Neutrophil (primary cell): ENCODE results near the gene ACBD6.

Source experiments
- H3K27ac ChIP-seq: fragments of 200-600 bp; sonication (generic); 2 replicates; pipeline ENCODE4 v1.5.1; 2016; ENCODE audit warnings: mild to moderate bottlenecking, moderate library complexity
- H3K27me3 ChIP-seq: fragments of 200-600 bp; sonication (generic); 2 replicates; pipeline ENCODE4 v1.6.0; 2016; ENCODE audit warnings: mild to moderate bottlenecking
- H3K36me3 ChIP-seq: fragments of 200-600 bp; sonication (generic); 2 replicates; pipeline ENCODE4 v1.5.1; 2017
- H3K4me1 ChIP-seq, 2 experiments: fragments of 200-600 bp in 1 of 2; sonication (generic) in 1 of 2; 1 replicate in 1 of 2; 2 replicates in 1 of 2; pipeline versions ENCODE4 v1.5.1 to v1.6.1; 2013 to 2016; ENCODE audit warnings: low read depth in 1 of 2, low read length in 1 of 2, mild to moderate bottlenecking in 1 of 2, moderate library complexity in 1 of 2; ENCODE audit not compliant: control insufficient read depth in 1 of 2, insufficient read depth in 1 of 2
- H3K4me3 ChIP-seq, 2 experiments: fragments of 200-600 bp in 1 of 2; sonication (generic) in 1 of 2; 1 replicate in 1 of 2; 2 replicates in 1 of 2; pipeline ENCODE4 v1.5.1; 2013 to 2016; ENCODE audit warnings: low read depth in 1 of 2, low read length in 1 of 2, mild to moderate bottlenecking in 1 of 2, moderate library complexity in 1 of 2
- H3K9me3 ChIP-seq: fragments of 200-600 bp; sonication (generic); 2 replicates; pipeline ENCODE4 v1.5.1; 2016
- TF ChIP-seq, protein P1 (sequence below): fragments of 200-600 bp; sonication (generic); IDR thresholded peaks from 2 replicates; pipeline ENCODE4 v1.5.1; 2016; ENCODE audit warnings: antibody characterized with exemption

The ACBD6 gene

GRCh38 chr1:180515857-180516388 is 13.5 kb upstream of the ACBD6 start:
- Histone ChIP-seq H3K4me3 (no peak overlapping the region), H3K27me3 (no peaks in the 10 kb centered on the region), H3K36me3 (no peaks in the 10 kb centered on the region), H3K4me1 (no peaks in the 10 kb centered on the region), H3K27ac (no peak overlapping the region), H3K9me3 (no peaks in the 10 kb centered on the region)
- TF ChIP-seq, protein P1, sequence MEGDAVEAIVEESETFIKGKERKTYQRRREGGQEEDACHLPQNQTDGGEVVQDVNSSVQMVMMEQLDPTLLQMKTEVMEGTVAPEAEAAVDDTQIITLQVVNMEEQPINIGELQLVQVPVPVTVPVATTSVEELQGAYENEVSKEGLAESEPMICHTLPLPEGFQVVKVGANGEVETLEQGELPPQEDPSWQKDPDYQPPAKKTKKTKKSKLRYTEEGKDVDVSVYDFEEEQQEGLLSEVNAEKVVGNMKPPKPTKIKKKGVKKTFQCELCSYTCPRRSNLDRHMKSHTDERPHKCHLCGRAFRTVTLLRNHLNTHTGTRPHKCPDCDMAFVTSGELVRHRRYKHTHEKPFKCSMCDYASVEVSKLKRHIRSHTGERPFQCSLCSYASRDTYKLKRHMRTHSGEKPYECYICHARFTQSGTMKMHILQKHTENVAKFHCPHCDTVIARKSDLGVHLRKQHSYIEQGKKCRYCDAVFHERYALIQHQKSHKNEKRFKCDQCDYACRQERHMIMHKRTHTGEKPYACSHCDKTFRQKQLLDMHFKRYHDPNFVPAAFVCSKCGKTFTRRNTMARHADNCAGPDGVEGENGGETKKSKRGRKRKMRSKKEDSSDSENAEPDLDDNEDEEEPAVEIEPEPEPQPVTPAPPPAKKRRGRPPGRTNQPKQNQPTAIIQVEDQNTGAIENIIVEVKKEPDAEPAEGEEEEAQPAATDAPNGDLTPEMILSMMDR, result peak; percentile 77

DNA sequence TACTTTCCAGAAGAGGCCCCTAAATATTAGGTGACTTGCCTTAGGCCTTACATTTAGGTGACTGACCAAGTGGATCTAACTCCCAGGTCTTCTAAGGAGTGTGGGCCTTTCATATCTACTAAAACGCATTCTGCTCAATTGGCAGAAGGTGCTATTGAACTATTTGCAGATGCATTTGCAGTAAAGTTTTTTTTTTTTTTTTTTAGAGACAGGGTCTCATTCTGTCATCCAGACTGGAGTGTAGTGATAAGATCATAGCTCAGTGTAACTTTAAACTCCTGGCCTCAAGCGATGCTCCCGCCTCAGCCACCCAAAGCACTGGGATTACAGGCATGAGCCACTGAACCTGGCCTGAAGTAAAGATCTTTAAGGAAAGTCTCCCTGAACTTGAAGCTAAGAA is 13.0 kb upstream of the ACBD6 start:
- Histone ChIP-seq H3K4me1 (no peaks in the 10 kb centered on the region), H3K27ac (no peak overlapping the region), H3K4me3 (no peak overlapping the region), H3K27me3 (no peaks in the 10 kb centered on the region), H3K36me3 (no peaks in the 10 kb centered on the region), H3K9me3 (no peaks in the 10 kb centered on the region)
- TF ChIP-seq, protein P1, result no peak

DNA sequence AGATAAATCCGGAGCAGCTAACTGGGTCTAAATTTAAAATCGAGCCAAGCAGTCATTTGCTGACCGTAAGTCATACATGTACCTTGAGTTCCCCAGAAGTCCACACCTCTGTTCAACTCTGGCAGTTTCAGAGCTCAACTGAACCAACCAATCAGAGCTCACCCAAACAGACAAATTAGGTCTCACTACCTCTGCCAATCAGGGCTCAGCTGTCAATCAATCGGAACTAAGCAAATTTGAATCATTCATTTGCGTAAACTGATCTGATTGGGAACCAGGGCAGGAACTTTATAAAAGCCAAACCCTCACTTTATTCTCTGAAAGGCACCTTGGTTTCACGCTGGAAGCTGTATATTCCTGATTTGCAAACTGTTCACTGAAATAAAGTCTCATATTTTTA is 11.2 kb upstream of the ACBD6 start:
- no peaks in the 10 kb centered on the region for H3K4me1 ChIP-seq
- TF ChIP-seq, protein P1, result no peak

GRCh38 chr1:180510882-180511281 is 8.5 kb upstream of the ACBD6 start:
- Histone ChIP-seq H3K9me3 (no peaks in the 10 kb centered on the region), H3K36me3 (no peaks in the 10 kb centered on the region), H3K27me3 (no peaks in the 10 kb centered on the region), H3K4me1 (no peaks in the 10 kb centered on the region), H3K27ac (no peak overlapping the region), H3K4me3 (no peak overlapping the region)
- TF ChIP-seq, protein P1, result no peak

More for the DNA sequence above, 11.2 kb upstream of the ACBD6 start:
- Histone ChIP-seq H3K27ac (no peak overlapping the region), H3K27me3 (no peaks in the 10 kb centered on the region), H3K9me3 (no peaks in the 10 kb centered on the region), H3K36me3 (no peaks in the 10 kb centered on the region), H3K4me3 (no peak overlapping the region)

DNA sequence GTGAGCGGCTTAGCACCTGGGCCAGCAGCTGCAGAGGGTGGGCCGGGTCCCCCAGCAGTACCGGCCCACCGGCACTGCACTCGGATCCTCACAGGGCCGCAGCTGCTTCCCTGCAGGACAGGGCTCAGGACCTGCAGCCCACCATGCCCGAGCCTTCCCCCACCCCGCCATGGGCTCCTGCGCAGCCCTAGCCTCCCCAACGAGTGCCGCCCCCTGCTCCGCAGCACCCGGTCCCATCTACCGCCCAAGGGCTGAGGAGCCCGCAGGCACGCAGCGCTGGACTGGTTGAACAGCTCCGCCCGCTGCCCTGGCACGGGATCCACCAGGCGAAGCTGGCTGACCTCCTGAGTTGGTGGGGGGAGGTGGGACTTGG is 6.3 kb upstream of the ACBD6 start:
- Histone ChIP-seq H3K9me3 (no peaks in the 10 kb centered on the region), H3K4me3 (no peak overlapping the region), H3K27ac (no peak overlapping the region), H3K27me3 (no peaks in the 10 kb centered on the region), H3K36me3 (no peaks in the 10 kb centered on the region), H3K4me1 (peaks cover under 1 to 1% of the 10 kb centered on the region in 2 experiments)
- TF ChIP-seq, protein P1, result no peak
